SK-N-SH treated with all-trans-retinoic acid at 6 μM for 48 hours (cell line): ENCODE results near the gene NDUFS3.

ENCODE experiments used
- CSDC2 ChIP-seq: fragments of 250-450 bp; sonication (Bioruptor Pico); IDR thresholded peaks from 2 replicates; pipeline ENCODE4 v1.5.0; 2020; ENCODE audit warnings: mild to moderate bottlenecking, moderate library complexity
- CSRNP3 ChIP-seq: fragments of 250-450 bp; sonication (Bioruptor Pico); IDR thresholded peaks from 2 replicates; pipeline ENCODE4 v1.5.1; 2021; ENCODE audit warnings: mild to moderate bottlenecking, moderate library complexity
- PATZ1 ChIP-seq: fragments of 250-450 bp; sonication (Bioruptor Pico); IDR thresholded peaks from 2 replicates; pipeline ENCODE4 v1.8.0; 2020; ENCODE audit warnings: mild to moderate bottlenecking, moderate library complexity, borderline replicate concordance
- SNAI2 ChIP-seq: fragments of 250-450 bp; sonication (Bioruptor Pico); IDR thresholded peaks from 2 replicates; pipeline ENCODE4 v1.5.0; 2020; ENCODE audit warnings: mild to moderate bottlenecking, moderate library complexity
- TSHZ2 ChIP-seq: fragments of 250-450 bp; sonication (Bioruptor Pico); IDR thresholded peaks from 2 replicates; pipeline ENCODE4 v1.5.0; 2020; ENCODE audit warnings: mild to moderate bottlenecking, moderate library complexity

GRCh38 chr11:47578524-47579494, at the start of gene NDUFS3, which contains the start of gene KBTBD4:
- TF ChIP-seq PATZ1 (CRISPR knock-in tag) (no peak), CSDC2 (no peak), SNAI2 (CRISPR knock-in tag) (no peak), TSHZ2 (CRISPR knock-in tag) (0 out of 2 replicates have a peak, but pooled peaks have one; percentile 33), CSRNP3 (CRISPR knock-in tag) (no peak)
